SU-DHL-6 (cell line): ENCODE measurements around the gene RNF32.

Source experiments
- H2AFZ ChIP-seq: fragments of 200-600 bp; sonication (generic); 2 replicates; pipeline ENCODE4 v1.6.1; 2014; ENCODE audit warnings: low read depth, mild to moderate bottlenecking, moderate library complexity, mixed read lengths, antibody characterized with exemption, low read length; ENCODE audit not compliant: severe bottlenecking
- H3F3A ChIP-seq: fragments of 200-600 bp; shearing (Covaris generic); 2 replicates; pipeline ENCODE4 v1.6.0; 2016; ENCODE audit warnings: antibody characterized with exemption, mild to moderate bottlenecking; ENCODE audit not compliant: insufficient read depth
- H3K27ac ChIP-seq: fragments of 200-600 bp; sonication (generic); 2 replicates; pipeline ENCODE4 v1.5.1; 2016; ENCODE audit warnings: low read depth, mild to moderate bottlenecking, low read length, moderate library complexity, mixed read lengths
- H3K27me3 ChIP-seq: fragments of 200-600 bp; sonication (generic), shearing (Covaris generic); 2 replicates; pipeline ENCODE4 v1.6.0; 2014; ENCODE audit warnings: mild to moderate bottlenecking, low read length
- H3K36me3 ChIP-seq: fragments of 200-600 bp; sonication (generic); 2 replicates; pipeline ENCODE4 v1.6.1; 2014; ENCODE audit warnings: mild to moderate bottlenecking, low read length, mixed read lengths
- H3K4me2 ChIP-seq: fragments of 300-600, 200-600 bp; shearing (Covaris generic), sonication (generic); 2 replicates; pipeline ENCODE4 v1.6.0; 2014; ENCODE audit warnings: low read length, low read depth, mild to moderate bottlenecking; ENCODE audit not compliant: poor library complexity, severe bottlenecking
- H3K4me3 ChIP-seq: fragments of 200-600 bp; sonication (generic); 2 replicates; pipeline ENCODE4 v1.5.1; 2014; ENCODE audit warnings: antibody characterized with exemption, low read length, mild to moderate bottlenecking, mixed read lengths; ENCODE audit not compliant: insufficient read depth, poor library complexity, severe bottlenecking
- H3K79me2 ChIP-seq: fragments of 200-600 bp; sonication (generic); 2 replicates; pipeline ENCODE4 v1.6.1; 2014; ENCODE audit warnings: mild to moderate bottlenecking, low read length, moderate library complexity; ENCODE audit not compliant: insufficient read depth
- H3K9ac ChIP-seq: fragments of 200-600 bp; sonication (generic); 2 replicates; pipeline ENCODE4 v1.7.0; 2014; ENCODE audit warnings: mild to moderate bottlenecking, low read length
- H3K9me2 ChIP-seq: fragments of 200-600 bp; sonication (generic); replicated peaks from 2 replicates; pipeline ENCODE4 v1.6.1; 2014; ENCODE audit warnings: low read length; ENCODE audit not compliant: insufficient read depth
- H3K9me3 ChIP-seq: fragments of 200-600 bp; sonication (generic); 2 replicates; pipeline ENCODE4 v1.6.1; 2014; ENCODE audit warnings: low read length, mixed read lengths; ENCODE audit not compliant: insufficient read depth
- H4K20me1 ChIP-seq: fragments of 200-600 bp; sonication (generic); 2 replicates; pipeline ENCODE4 v1.6.1; 2014; ENCODE audit warnings: low read depth, mild to moderate bottlenecking, antibody characterized with exemption, low read length, moderate library complexity, mixed read lengths
- EZH2phosphoT487 ChIP-seq: fragments of 200-600 bp; sonication (generic), shearing (Covaris generic); conservative IDR thresholded peaks from 2 replicates; pipeline ENCODE4 v1.6.1; 2018; ENCODE audit warnings: mild to moderate bottlenecking, antibody characterized with exemption, low read length, moderate library complexity, mixed read lengths
- TF ChIP-seq, protein P1 (sequence below): fragments of 200-600 bp; sonication (generic); IDR thresholded peaks from one replicate; pipeline ENCODE4 v1.5.1; 2017; ENCODE audit warnings: antibody characterized with exemption, mild to moderate bottlenecking, low read length, moderate library complexity; ENCODE audit not compliant: insufficient read depth, poor library complexity, severe bottlenecking

The RNF32 gene

DNA sequence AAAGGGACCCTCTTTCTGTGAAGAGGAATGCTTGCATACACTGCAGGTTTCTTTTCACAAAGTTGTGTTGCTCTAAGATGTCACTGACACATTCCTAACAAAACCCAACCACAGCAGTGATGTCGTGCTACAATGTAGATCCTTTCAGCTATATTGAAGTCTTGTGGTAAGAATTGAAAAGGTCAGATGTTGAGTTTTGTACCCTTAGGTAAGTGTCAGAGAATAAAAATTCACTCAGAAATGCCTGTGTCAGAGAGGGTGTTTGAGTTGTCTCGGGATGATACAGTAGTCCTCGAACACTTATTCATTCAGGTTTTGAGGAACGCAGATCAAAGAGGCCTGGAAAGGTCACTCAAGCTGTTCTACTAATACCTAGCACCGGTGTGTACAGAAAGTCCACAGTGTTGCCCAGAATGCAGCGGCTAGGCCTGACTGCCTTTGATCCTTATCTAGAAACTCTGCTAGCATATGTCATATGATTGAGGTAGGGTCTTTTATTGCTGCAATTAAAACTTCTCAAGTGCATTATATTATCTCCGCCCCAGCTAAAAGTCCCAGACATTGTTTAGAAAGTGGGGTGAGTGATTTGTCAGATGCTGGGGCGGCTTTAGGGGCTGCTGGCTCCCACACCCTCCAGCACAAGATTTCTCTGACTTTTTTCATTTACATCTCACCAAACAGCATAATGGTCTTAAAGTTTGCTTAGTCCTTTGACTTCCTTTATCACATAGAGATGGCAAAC, 26.0 kb downstream of the RNF32 start:
- H3F3A ChIP-seq, result no peaks in the 10 kb centered on the region
- H3K4me3 ChIP-seq, result no peak overlapping the region
- H3K27me3 ChIP-seq, result no peaks in the 10 kb centered on the region
- H3K9me3 ChIP-seq, result no peaks in the 10 kb centered on the region
- no peak overlapping the region for H3K27ac ChIP-seq
- no peaks in the 10 kb centered on the region for H3K79me2 ChIP-seq
- TF ChIP-seq, protein P1, sequence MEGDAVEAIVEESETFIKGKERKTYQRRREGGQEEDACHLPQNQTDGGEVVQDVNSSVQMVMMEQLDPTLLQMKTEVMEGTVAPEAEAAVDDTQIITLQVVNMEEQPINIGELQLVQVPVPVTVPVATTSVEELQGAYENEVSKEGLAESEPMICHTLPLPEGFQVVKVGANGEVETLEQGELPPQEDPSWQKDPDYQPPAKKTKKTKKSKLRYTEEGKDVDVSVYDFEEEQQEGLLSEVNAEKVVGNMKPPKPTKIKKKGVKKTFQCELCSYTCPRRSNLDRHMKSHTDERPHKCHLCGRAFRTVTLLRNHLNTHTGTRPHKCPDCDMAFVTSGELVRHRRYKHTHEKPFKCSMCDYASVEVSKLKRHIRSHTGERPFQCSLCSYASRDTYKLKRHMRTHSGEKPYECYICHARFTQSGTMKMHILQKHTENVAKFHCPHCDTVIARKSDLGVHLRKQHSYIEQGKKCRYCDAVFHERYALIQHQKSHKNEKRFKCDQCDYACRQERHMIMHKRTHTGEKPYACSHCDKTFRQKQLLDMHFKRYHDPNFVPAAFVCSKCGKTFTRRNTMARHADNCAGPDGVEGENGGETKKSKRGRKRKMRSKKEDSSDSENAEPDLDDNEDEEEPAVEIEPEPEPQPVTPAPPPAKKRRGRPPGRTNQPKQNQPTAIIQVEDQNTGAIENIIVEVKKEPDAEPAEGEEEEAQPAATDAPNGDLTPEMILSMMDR, result no peak
- no peak for TF ChIP-seq EZH2phosphoT487
- H4K20me1 ChIP-seq, result no peaks in the 10 kb centered on the region
- H3K36me3 ChIP-seq, result no peaks in the 10 kb centered on the region
- no peaks in the 10 kb centered on the region for H3K9me2 ChIP-seq
- H3K9ac ChIP-seq, result no peak overlapping the region
- H2AFZ ChIP-seq, result no peak overlapping the region
- H3K4me2 ChIP-seq, result no peak overlapping the region

DNA sequence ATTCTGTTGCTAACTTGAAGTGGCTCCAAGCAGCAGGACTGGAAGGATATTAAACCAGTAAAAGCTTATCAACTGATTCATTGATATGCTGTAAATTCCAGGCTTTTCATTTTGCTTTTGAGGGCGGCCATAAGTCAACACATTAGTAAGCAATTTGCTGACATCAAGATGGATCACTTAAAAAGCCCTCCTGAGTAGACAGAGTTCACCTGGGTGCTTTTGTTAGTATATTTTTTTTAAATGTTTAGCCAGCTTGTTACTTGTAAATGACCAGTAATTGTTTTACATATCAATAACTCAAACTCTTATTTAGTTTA, 26.5 kb downstream of the RNF32 start:
- Histone ChIP-seq H3K4me2 (no peak overlapping the region), H2AFZ (no peak overlapping the region)
- TF ChIP-seq EZH2phosphoT487, result no peak
- TF ChIP-seq, protein P1, result no peak

DNA sequence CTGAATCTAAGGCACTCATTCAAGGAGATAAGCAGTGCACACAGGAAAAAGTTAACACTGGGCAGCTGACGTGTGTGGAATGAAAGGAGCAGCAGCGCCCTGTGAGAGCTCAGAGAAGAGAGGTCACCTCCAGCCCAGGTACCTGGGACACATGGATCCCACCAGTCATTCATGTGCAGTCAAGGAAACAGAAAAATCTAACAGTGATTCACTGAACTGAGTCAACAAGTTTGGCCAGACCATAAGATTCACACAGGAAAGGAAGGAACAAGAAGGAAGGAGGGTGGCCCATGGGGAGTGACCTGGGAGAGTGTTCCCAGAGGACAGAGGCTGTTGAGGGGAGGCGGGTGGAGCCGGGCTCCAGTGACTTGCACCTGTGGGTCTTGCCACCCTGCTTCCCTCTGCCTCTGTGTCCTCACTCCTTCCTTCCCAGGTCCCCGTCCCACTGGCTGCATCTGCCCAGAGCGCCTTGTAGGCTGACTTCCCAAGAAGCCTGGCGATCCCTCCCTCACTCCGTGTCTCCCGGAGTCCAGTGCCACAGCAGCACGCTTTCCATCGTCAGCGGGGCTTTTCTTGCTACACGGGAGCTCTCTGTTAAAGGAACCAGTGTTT, 27.7 kb downstream of the RNF32 start:
- Histone ChIP-seq H2AFZ (no peak overlapping the region), H3K27me3 (no peaks in the 10 kb centered on the region), H4K20me1 (no peaks in the 10 kb centered on the region), H3K36me3 (no peaks in the 10 kb centered on the region), H3K9ac (no peak overlapping the region), H3K79me2 (no peaks in the 10 kb centered on the region), H3K9me2 (no peaks in the 10 kb centered on the region), H3K27ac (no peak overlapping the region), H3K4me2 (no peak overlapping the region), H3F3A (no peaks in the 10 kb centered on the region), H3K4me3 (no peak overlapping the region), H3K9me3 (no peaks in the 10 kb centered on the region)
- TF ChIP-seq EZH2phosphoT487, result no peak
- TF ChIP-seq, protein P1, result no peak

More for the DNA sequence above, 26.5 kb downstream of the RNF32 start:
- Histone ChIP-seq H3K9me2 (no peaks in the 10 kb centered on the region), H3K27me3 (no peaks in the 10 kb centered on the region), H3K27ac (no peak overlapping the region), H3K4me3 (no peak overlapping the region), H3K79me2 (no peaks in the 10 kb centered on the region), H3K36me3 (no peaks in the 10 kb centered on the region), H3K9me3 (no peaks in the 10 kb centered on the region), H3F3A (no peaks in the 10 kb centered on the region), H3K9ac (no peak overlapping the region), H4K20me1 (no peaks in the 10 kb centered on the region)
